Pancreas (tissue), 10 donors: ENCODE results near the gene CTNNAL1. TPM values are rescaled to one million over a fixed set of nuclear protein-coding genes. Genes with fewer than 3 reads are reported as not detected.
A peak's percentile ranks its signal among the peaks of the same experiment; 100 is the strongest.

Experiments used
- ATAC-seq, 4 donors: fragments of 200-7000 bp; cut with Tn5 transposase; one replicate each; pipeline versions ENCODE4 v1.8.0 to v1.9.1; 2020; ENCODE audit warnings: mild to moderate bottlenecking in 4 of 4, moderate library complexity in 4 of 4
- DNase-seq, 6 donors: peaks; one replicate each; pipeline ENCODE4 v3.0.0-alpha.2; 2020
- FAIRE-seq: peaks from 2 replicates; lab custom pipeline; 2012; peaks lifted over from hg19 to GRCh38; lab: Jason Lieb, UNC
- H3K27ac ChIP-seq, 4 donors: fragments of 200-600 bp; sonication (generic); 1 replicate in 3 of 4; 2 replicates in 1 of 4; pipeline versions ENCODE4 v1.5.0 to v1.8.0; 2020
- H3K27me3 ChIP-seq, 4 donors: fragments of 200-600 bp; one replicate each; pipeline ENCODE4 v1.8.0; 2021
- H3K36me3 ChIP-seq, 3 donors: fragments of 200-600 bp; sonication (generic) in 1 of 3; one replicate each; pipeline versions ENCODE4 v1.5.0 to v1.8.0; 2020 to 2021
- H3K4me1 ChIP-seq, 3 donors: fragments of 200-600 bp; one replicate each; pipeline ENCODE4 v1.8.0; 2021
- H3K4me3 ChIP-seq, 4 donors: fragments of 200-600 bp; sonication (generic) in 2 of 4; one replicate each; pipeline versions ENCODE4 v1.5.0 to v1.8.0; 2020 to 2021
- H3K9me3 ChIP-seq, 4 donors: fragments of 200-600 bp; one replicate each; pipeline ENCODE4 v1.8.0; 2021
- WGBS, 2 donors: extraction: QIAGEN DNeasy Blood & Tissue Kit; methylation state at CpG; one replicate each; pipeline ENCODE4 v1.1.7; 2013; 5-methylcytosine and 5-hydroxymethylcytosine counted together
- intact Hi-C, 3 donors: fragments of 100-400 bp; cut with DNase I; formaldehyde crosslinking; loops; one replicate each; pipeline versions ENCODE4 v1.11.1 to v1.14.2; 2022
- polyA plus RNA-seq, 2 donors: library from polyadenylated mRNA; stranded (reverse); fragments of 200-250 nt; gene quantifications; one replicate each; pipeline ENCODE4 v1.2.3, GENCODE V29; 2013
- total RNA-seq, 6 donors: library from RNA; stranded (reverse); fragmentation: NEBNext Ultra II Directional in 4 of 6; extraction: Animal tissue kit (Norgen Biotek cat#: 25700) in 4 of 6; gene quantifications; one replicate each; pipeline versions ENCODE4 v1.2.1 to v1.2.4, GENCODE V29; 2021 to 2023
- TF ChIP-seq, protein P1 (sequence below), 4 donors: fragments of 200-600 bp; sonication (generic) in 3 of 4; IDR thresholded peaks; one replicate each; pipeline versions ENCODE4 v1.5.0 to v1.8.0; 2021; ENCODE audit warnings: antibody characterized with exemption in 4 of 4
- donor health status: healthy with polysubstance abuse.
- donor health status: DM: no; HTN: no; CAD: no; lungs with moderate emphysema.
- donor health status: DM: no; HTN: no; CAD: no.
- donor health status: control.
- donor health status: control.
- donor health status: Bipolar disorder and iron deficiency.
- donor health status: DM: yes; HTN: yes; CAD: no.
- donor health status: DM: no; HTN: no; CAD: no.
- donor health status: DM: no; HTN: no; CAD: no.
- donor health status: DM: yes; HTN: yes; CAD: no.

CTNNAL1 gene
- total and polyA plus RNA-seq, 8 donors: 8.8 to 29.7 (median 16.6) TPM

- intact Hi-C loops: no loop called here
- H3K36me3 ChIP-seq: no peaks in the 10 kb centered on the region
- DNase-seq (no peak), FAIRE-seq (no peak), ATAC-seq (no peak)
- H3K9me3 ChIP-seq: no peaks in the 10 kb centered on the region
- no peak overlapping the region for H3K4me3 ChIP-seq
- H3K27ac ChIP-seq: no peak overlapping the region
- no peaks in the 10 kb centered on the region for H3K27me3 ChIP-seq
- TF ChIP-seq, protein P1, sequence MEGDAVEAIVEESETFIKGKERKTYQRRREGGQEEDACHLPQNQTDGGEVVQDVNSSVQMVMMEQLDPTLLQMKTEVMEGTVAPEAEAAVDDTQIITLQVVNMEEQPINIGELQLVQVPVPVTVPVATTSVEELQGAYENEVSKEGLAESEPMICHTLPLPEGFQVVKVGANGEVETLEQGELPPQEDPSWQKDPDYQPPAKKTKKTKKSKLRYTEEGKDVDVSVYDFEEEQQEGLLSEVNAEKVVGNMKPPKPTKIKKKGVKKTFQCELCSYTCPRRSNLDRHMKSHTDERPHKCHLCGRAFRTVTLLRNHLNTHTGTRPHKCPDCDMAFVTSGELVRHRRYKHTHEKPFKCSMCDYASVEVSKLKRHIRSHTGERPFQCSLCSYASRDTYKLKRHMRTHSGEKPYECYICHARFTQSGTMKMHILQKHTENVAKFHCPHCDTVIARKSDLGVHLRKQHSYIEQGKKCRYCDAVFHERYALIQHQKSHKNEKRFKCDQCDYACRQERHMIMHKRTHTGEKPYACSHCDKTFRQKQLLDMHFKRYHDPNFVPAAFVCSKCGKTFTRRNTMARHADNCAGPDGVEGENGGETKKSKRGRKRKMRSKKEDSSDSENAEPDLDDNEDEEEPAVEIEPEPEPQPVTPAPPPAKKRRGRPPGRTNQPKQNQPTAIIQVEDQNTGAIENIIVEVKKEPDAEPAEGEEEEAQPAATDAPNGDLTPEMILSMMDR (IDR thresholded peaks at IDR 0.05): no peak
- H3K4me1 ChIP-seq: no peaks in the 10 kb centered on the region
- WGBS, 2 donors: 62 to 68% methylated on average over 6 of the region's 6 CpGs
These were observed 53.0 kb downstream of the CTNNAL1 start for GRCh38 chr9:108960331-108960730.

- intact Hi-C loops: no loop called here
- DNase-seq (no peak), ATAC-seq (no peak), FAIRE-seq (peak; percentile 5)
- Histone ChIP-seq H3K27me3 (no peaks in the 10 kb centered on the region), H3K27ac (no peak overlapping the region), H3K36me3 (no peaks in the 10 kb centered on the region), H3K4me3 (no peak overlapping the region), H3K4me1 (no peaks in the 10 kb centered on the region), H3K9me3 (no peaks in the 10 kb centered on the region)
- TF ChIP-seq, protein P1 (IDR thresholded peaks at IDR 0.05): no peak
These were observed 56.7 kb downstream of the CTNNAL1 start for GRCh38 chr9:108956631-108957026.

- no peak for DNase-seq
- TF ChIP-seq, protein P1 (IDR thresholded peaks at IDR 0.05): no peak
- H3K9me3 ChIP-seq: no peaks in the 10 kb centered on the region
- intact Hi-C loops: no loop called here
- no peak for FAIRE-seq
- H3K4me1 ChIP-seq: no peaks in the 10 kb centered on the region
- H3K4me3 ChIP-seq: no peak overlapping the region
- no peak overlapping the region for H3K27ac ChIP-seq
- no peak for ATAC-seq
- no peaks in the 10 kb centered on the region for H3K27me3 ChIP-seq
- H3K36me3 ChIP-seq: no peaks in the 10 kb centered on the region
- WGBS, 2 donors: 84 to 86% methylated on average over 4 of the region's 4 CpGs
These were observed 57.2 kb downstream of the CTNNAL1 start for GRCh38 chr9:108956022-108956630.

DNA sequence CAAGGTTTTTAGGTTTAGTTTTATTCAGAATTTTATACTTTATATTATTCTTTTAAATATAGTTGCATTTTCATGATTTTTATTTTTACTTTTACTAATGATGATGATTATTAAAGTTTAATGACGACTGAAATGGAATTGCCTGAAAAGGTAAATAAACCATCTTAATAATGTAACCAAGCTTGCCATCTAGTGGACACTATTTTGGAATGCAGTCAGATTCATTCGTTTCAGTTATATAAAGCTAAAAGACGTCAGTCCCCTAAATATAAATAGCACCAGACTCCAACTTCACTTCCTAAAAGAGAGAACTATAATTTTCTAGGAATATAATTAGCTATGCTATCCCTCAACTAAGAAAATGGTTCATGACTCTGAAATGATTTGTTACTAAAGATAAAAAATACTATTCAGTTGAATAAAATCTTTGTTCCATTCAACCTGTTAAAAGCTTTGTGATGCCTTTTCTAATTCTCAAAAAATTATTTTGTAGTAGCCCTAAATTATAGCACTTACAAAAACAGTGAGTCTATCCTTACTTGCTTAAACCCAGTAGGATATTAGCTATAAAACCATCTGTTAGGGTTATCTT is 59.2 kb downstream of the CTNNAL1 start:
- H3K27ac ChIP-seq: no peak overlapping the region
- DNase-seq: no peak
- intact Hi-C loops: no loop called here
- H3K4me1 ChIP-seq: no peaks in the 10 kb centered on the region
- H3K36me3 ChIP-seq: no peaks in the 10 kb centered on the region
- TF ChIP-seq, protein P1 (IDR thresholded peaks at IDR 0.05): peak; percentile 22 to 57 (median 50)
- H3K4me3 ChIP-seq: no peak overlapping the region
- H3K27me3 ChIP-seq: no peaks in the 10 kb centered on the region
- FAIRE-seq: peak; percentile 89
- ATAC-seq: peak in 3 of 4 donors; percentile 65 to 88 (median 79)
- H3K9me3 ChIP-seq: no peaks in the 10 kb centered on the region
- 0% methylated on average over 3 of the region's 3 CpGs for WGBS, 2 donors

DNA sequence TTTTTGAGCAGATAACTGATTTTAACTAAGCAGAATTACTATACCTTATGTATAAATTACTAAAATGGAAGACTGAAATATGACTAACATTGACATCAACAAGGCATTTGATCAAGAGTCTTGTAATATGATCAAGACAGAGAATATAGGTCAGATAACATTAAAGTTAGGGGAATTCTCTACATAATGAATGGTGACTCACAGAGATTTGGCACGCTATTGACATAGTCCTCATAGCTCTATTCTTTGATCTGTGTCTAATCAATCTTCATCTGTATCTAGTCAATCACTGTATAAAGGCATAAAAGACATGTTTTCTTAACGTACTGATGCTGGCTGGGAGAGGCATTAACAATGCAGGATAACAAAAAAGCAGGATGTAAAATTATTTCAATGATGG is 61.7 kb downstream of the CTNNAL1 start:
- ATAC-seq (no peak), DNase-seq (no peak), FAIRE-seq (no peak)
- Histone ChIP-seq H3K36me3 (no peaks in the 10 kb centered on the region), H3K4me3 (no peak overlapping the region), H3K27me3 (no peaks in the 10 kb centered on the region), H3K4me1 (no peaks in the 10 kb centered on the region), H3K27ac (no peak overlapping the region), H3K9me3 (no peaks in the 10 kb centered on the region)
- 79% methylated on average over 2 of the region's 2 CpGs for WGBS, 2 donors
- intact Hi-C loops: no loop called here
- TF ChIP-seq, protein P1 (IDR thresholded peaks at IDR 0.05): no peak
